Measurements from ENCODE around the gene GLDC.
A peak's percentile ranks its signal among the peaks of the same experiment; 100 is the strongest.
"Not testable (repeated sequence)": the region's sequence is repeated elsewhere in the genome, so short reads cannot be mapped to it uniquely, and the experiment has no call there.

The GLDC gene

DNA sequence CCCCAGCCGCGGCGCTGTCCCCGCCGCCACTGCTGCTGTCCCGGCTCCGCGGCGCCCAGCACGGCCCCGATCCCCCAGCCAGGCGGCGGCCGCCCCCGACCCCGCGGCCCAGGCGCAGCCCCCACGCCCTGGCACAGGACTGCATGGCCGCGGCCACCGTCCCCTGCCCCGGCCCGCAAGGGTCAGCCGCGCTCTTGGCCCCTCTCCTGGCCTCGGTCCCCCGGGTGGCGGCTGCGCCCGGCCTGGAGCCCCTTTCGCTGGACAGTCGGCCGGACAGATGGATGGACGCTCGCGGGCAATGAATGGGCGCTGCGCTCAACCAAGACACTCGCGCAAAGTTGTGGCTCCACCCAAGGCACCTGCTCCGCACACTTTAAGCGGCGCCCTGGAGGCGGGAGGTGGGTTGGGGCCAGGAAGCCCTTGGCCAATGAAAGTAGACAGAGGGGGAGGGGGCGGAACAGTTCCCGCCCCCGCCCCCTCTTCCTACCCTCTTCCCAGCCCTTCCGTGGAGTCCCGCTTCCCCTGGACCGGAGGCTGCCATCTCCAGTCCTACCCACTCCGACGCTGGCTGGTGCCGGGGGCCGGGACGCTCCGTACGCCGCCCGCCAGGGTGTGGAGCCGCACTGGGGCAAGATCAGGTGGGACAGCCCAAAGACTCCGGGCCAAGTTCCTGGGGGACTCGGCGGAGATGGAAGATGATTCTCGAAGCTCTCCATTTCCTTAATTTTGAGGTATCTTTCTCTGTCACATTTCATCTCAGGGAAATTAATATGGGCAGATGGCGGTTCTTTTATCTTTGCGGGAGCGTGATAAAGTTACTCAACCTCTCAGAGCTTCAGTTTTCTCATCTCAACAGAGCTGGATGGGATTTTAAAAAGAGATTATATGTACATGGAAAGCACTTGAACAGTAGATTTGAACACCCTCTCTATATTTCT is at the start of gene GLDC:
TSS of gene GLDC (minus strand) at position 375 of the 938 bp plus-strand sequence. CDS start at position 145, 230 bp downstream.
- DNase-seq (ENCODE audit: low read depth in 2 of 3, low spot score in 2 of 3): no peak

DNA sequence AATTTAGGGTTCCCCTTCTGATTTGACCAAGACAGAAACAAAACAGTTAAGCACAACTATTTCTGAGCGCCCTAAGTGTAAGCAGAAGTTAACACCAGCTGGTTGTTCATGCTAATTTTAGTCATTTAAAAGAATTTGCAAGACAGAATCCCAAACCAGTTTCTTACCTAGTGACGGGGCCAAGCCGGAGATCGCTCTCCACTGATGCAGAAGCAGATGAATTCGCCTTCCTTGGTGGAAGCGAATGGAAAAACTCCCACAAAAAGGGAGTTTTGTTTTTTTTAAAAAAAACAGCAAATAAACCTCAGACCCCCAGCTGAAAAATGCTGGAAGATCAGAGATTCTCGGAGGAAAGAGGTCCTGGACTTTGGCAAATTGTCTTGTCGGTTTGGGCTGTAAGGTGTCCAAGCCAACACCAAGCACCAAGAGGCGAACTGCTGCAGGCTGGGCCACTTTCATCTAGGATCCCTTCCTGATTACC is 47.4 kb upstream of the GLDC start:
- DNase-seq (ENCODE audit: low read depth in 2 of 3, low spot score in 2 of 3): no peak

DNA sequence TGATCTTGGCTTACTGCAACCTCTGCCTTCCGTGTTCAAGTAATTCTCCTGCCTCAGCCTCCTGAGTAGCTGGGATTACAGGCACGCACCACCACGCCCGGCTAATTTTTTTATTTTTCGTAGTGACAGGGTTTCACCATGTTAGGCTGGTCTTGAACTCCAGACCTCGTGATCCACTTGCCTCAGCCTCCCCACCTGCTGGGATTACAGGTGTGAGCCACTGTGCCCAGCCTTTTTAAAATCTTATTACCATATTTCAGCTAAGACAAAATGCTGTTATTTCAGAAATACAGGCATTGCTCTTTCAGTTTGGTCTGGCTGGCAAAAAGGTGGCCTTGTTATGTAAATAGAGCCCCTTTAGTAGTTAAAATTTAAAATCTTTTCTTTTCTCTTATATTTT is 46.9 kb upstream of the GLDC start:
- no peak for DNase-seq (ENCODE audit: low read depth in 2 of 3, low spot score in 2 of 3)

DNA sequence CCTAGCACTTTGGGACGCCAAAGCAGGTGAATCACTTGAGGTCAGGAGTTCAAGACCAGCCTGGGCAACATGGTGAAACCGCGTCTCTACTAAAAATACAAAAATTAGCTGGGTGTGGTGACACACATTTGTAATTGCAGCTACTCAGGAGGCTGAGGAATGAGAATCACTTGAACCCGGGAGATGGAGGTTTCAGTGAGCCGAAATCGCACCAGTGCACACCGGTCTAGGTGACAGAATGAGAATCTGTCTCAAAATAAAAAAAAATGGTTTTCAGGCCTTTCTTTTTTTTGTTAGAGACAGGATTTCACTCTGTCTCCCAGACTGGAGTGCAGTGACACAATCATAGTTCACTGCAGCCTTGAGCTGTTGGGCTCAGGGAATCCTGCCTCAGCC is 45.1 kb upstream of the GLDC start:
- DNase-seq (ENCODE audit: low read depth in 2 of 3, low spot score in 2 of 3): not testable (repeated sequence)

DNA sequence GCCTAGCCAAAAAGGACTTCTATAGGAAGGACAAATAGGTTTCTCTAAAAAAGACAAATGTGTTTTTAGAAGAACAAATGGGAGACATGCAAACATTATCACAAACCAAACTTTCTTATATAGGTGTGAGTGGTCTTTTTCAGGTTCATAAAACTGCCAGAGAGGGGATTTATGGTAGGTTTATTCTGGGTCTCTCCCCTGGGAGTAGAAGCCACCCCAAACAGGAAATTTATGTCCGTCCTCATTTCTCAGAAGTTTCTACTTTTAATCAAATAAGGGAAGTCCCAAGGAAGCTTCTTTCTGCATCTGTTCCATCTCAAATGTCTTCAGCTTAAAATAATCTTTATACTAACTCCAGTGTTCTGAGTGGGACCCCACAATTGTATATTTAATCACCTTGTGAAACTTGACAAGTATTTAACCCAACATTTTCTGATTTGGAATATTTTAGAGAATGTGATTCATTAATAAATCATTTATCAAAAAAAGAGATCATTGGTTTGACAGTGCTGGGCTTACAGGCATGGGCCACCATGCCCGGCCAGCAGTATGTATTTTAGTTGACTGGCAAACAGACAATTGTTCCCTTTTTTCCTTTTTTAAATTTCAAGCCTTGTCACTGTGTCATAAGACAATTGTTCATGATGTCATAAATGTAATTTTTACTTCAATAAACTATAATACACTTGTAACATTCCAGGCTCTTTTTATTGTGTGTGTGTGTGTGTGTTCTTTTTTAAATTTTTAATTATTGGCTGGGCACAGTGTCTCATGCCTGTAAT is 44.6 kb upstream of the GLDC start:
- DNase-seq (ENCODE audit: low read depth in 2 of 3, low spot score in 2 of 3): no peak

DNA sequence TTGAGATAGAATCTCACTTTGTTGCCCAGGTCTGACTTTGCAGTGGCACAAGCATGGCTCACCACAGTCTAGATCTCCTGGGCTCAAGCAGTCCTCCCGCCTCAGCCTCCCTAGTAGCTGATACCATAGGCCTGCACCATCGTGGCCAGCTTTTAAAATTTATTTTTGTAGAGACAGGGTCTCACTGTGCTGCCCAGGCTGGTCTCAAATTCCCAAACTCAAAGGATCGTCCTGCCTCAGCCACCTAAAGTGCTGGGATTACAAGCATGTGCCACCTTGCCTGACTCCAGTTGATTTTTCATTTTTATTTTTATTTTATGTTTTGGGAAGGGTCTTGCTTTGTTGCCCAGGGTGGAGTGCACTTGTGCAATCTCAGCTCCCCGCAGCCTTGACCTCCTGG is 41.7 kb upstream of the GLDC start:
- no peak for DNase-seq (ENCODE audit: low read depth in 2 of 3, low spot score in 2 of 3)

DNA sequence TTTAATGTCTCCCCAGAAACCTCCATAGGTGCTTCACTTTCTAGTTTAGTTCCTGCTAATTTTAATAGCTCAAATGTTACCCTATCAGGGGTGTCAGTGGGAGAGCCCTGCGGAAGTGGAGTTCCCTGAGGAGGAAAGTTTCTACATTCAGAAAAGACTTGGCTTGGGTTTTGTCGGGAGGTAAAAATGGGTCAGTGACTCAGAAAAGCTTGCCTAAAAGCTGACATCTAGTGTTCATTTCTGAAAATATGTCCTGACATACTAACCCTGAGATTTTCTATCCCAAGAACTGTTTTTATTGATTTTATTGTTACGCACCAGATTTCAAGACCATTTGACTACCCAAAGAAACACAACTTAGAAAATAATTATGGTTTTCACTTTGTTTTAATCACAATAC is 40.9 kb upstream of the GLDC start:
- no peak for DNase-seq (ENCODE audit: low read depth in 2 of 3, low spot score in 2 of 3)

DNA sequence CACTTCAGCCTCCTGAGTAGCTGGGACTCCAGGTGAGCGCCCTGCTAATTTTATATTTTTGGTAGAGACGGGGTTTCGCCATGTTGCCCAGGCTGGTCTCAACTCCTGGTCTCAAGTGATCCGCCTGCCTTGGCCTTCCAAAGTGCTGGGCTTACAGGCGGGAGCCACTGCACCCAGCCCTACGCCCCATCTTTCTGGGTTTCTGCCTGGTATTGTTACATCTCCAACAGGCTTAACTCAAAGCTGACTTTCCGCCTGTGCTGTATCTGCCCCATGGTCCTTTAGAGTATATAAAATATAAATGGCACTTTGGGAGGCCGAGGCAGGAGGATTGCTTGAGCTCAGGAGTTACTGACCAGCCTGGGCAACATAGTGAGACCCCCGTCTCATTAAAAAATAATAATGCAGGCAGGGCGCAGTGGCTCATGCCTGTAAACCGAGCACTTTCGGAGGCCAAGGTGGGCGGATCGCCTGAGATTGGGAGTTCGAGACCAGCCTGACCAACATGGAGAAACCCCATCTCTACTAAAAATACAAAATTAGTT is 36.5 kb upstream of the GLDC start:
- peak in 1 of 3 experiments; percentile 22 for DNase-seq (ENCODE audit: low read depth in 2 of 3, low spot score in 2 of 3)

DNA sequence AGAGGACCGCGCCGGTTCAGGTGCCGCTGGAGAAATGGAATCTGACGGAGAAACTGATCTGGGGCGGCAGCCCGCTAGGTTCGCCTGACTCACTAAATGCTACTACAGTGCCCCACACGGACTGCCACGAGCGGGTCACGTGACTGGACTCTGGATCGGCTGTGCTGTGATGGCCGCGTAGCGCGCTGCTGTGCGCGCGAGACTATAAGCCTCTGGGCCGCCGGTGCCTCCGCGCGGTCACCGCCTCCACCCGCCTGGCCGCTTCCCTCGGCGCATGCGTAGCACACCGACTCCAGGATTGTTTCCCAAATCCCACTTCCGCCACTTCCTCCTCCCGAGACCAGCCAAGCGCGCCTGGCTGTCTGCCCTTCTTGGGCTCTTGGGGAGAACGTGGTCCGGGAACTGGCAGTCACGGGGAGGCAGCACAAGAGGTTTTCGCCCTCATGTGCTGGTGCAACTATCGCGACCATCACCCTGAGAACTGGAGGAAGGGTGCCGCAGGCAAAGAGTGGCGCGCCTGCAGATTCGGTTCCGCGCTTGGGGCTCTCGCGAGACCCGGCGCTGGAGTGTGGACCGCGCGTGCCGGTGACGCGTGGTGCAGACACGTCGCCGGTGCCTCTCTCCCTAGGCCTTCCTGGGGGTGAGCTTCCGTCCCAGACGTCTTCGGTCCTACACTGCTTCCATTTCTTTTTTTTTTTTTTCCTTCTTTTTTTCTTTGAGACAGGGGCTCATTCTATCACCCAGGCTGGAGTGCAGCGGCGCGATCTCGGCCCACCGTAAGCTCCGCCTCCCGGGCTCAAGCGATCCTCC is 35.8 kb upstream of the GLDC start:
- peak; percentile 77 to 86 (median 80) for DNase-seq (ENCODE audit: low read depth in 2 of 3, low spot score in 2 of 3)

DNA sequence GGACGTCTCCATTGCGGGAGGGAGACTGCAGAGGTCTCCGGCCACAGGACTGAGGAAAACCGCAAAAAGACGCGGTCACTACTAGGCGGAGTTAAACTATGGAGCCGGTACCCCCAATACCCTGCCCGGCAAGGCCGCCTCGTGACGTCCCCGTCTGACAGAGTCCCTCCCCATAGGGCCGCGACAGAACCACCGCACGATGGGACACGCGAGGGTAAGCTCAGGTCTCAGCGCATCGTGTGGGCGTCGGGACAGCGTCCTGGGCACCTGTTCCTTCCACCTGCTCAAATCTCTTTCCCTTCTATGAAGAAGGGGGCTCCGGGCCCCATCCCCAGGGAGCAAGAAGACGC is 35.2 kb upstream of the GLDC start:
- peak in 2 of 3 experiments; percentile 42 to 62 for DNase-seq (ENCODE audit: low read depth in 2 of 3, low spot score in 2 of 3)

DNA sequence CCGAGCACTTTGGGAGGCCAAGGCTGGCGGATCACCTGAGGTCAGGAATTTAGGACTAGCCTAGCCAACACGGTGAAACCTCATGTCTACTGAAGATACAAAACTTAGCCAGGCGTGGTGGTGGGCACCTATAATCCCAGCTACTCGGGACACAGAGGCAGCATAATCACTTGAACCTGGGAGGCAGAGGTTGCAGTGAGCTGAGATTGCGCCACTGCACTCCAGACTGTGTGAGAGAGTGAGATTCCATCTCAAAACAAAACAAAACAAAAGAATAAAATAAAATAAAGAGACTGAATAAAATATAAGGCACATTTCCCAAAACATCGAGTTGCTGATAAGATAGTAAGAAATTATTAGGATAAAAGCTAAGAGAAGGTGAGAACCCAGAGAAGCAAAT is 32.3 kb upstream of the GLDC start:
- no peak for DNase-seq (ENCODE audit: low read depth in 2 of 3, low spot score in 2 of 3)

DNA sequence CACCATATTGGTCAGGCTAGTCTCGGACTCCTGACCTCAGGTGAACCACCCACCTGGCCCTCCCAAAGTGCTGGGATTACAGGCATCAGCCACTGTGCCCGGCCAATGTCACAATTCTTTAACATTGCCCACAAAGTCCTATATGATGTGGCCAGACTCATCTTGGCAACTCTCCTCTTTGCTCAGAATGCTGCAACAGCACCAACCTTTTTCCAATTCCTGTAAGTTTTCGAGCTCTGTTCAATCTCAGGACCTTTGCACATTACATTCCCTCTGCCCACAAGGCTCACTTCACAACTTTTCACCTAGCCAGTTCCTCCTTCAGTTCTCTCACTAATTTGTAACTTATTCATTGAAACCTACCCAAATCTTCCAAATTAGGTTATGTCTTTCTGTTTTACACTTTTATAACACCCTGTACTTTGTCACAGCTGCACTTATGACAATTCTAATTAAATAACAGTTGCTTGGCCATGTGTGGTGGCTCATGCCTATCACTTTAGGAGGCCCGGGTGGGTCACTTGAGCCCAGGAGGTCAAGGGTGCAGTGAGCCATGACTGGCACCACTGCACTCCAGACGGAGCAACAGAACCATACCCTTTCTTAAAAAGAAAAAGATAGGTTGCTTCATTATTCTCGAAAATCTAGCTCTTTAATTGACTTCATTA is 30.9 kb upstream of the GLDC start:
- DNase-seq (ENCODE audit: low read depth in 2 of 3, low spot score in 2 of 3): no peak

DNA sequence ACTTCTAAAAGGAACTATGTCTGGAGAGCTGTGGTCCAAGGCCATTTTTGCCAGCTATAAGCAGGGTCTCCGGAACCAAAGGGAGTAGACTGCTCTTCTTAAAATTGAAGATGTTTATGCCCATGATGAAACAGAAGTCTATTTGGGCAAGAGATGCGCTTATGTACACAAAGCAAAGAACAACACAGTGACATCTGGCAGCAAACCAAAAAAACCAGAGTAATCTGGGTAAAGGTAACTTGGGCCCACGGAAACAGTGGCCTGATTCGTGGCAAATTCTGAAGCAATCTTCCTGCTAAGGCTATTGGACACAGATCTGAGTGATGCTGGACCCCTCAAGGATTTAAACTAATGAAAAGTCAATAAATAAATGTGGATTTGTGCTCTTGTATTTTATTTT is 29.7 kb upstream of the GLDC start:
- no peak for DNase-seq (ENCODE audit: low read depth in 2 of 3, low spot score in 2 of 3)

DNA sequence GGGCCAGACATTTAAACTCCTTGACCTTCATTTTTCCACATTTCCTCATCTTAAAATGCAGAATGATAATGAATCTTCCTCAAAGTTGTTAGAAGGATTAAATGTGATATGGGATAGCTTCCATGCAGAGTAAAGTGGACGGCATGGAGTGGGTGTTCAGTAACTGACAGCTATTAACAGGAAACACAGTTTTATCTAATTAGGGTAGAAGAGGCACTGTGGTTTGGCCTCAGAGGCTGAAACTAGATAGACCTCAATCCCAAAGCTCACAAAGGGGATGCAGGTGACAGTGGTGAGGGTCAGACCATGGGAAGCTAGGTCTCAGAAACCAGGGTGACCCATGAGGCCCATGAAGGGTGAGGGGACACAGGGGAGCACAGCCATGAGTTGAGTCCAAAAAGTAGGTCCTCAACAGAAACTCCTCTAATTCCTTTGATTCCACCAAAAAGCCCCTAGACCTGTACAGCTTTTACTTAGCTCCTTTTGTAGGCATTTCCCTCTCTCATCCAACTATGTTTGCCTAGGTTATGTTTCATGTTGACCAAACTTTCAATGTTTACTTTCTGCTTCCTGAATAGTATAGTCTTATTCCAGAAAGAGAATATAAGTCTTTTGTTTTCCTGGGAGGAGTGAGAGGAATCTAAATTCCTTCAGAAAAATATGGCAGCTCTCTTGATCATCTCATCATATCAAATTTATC is 27.9 kb upstream of the GLDC start:
- no peak for DNase-seq (ENCODE audit: low read depth in 2 of 3, low spot score in 2 of 3)

DNA sequence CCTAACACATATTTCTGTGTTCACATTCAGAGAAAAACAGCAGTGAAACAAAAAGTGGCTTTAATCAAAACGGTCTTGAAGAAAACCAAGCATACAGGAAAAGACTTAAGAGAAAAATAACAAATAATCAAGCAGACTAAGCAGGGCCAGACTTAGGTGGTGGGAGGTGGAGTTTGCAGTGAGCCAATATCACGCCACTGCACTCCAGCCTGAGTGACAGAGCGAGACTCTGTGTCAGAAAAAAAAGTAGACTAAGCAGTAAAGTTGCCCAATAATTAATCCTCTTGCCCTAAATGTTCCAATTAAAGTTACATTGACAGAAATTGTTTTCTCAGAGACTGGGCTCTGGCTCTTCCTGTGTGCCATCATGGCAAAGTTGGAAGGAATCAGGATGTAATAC is 26.6 kb upstream of the GLDC start:
- no peak for DNase-seq (ENCODE audit: low read depth in 2 of 3, low spot score in 2 of 3)

DNA sequence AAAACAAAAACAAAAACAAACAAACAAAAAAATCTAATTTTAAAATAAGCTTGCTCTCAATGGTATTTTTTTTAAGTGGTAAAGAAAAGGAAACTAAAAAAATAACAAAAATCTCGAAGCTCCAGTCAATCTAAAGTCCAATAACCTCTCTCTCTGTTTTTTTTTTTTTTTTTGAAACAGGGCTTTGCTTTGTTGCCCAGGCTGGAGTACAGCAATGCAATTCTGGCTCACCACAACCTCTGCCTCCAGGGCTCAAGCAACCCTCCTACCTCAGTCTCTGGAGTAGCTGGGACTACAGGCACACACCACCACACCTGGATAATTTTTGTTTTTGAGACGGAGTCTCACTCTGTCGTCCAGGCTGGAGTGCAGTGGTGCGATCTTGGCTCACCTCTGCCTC is 25.9 kb upstream of the GLDC start:
- no peak for DNase-seq (ENCODE audit: low read depth in 2 of 3, low spot score in 2 of 3)

DNA sequence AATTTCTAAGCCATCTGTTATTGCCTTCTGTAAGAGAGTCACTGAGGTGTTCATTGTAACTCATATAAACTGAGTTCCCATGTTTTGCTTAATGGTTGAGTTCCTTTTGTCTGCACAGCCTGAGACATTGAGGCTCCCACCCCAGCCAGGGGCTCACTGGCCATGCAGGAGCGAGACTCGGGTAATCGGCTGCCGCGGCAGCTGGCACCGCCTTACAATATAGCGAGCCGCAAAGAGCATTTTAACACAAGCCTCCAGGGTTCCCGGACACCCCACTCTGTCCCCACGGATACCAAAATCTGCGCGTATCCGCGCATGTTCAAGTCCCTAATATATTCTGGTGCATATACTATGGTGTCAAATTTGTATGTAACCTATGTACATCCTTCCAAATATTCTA is 24.4 kb upstream of the GLDC start:
- no peak for DNase-seq (ENCODE audit: low read depth in 2 of 3, low spot score in 2 of 3)

DNA sequence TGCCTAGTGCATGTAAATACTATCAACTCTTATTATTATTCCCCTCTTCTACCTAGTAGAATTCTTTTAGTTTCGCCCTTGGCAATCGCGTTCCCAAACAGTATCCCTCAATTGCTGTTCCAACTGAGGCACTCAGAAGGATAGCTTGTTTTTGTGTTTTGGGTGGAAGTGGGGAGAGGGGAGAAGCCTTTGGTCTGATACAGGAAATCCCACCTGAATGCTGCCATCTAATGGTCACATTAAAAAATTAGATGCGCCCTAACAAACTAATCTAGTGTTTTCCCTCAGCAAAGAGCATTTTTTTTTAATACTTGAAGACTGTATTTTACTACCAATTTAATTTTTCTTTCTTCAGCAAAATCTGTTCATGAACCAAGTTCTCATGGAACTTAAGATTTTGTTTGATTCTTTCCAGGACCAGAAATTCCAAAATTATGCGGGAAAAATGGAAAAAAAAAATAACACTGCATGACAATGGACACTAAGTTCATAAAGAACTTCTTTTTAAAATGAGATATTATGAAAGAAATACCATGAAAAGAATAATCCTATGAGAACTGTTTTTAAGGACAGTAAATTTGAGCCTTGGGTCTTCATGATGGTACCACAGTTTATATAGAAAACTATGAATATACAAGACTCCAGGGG is 22.2 kb upstream of the GLDC start:
- DNase-seq (ENCODE audit: low read depth in 2 of 3, low spot score in 2 of 3): no peak

DNA sequence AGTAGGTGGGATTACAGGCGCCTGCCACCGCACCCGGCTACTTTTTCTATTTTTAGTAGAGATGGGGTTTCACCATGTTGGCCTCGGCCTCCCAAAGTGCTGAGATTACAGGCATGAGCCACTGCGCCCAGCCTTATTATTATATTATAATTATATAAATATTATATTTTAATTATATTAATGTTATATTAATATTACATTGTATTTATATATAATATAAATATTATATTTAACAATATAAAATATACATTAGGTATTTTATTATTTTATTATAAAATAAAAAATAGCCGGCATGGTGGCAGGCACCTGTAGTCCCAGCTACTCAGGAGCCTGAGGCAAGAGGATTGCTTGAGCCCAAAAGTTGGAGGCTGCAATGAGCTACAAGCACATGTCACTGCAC is 21.6 kb upstream of the GLDC start:
- DNase-seq (ENCODE audit: low read depth in 2 of 3, low spot score in 2 of 3): no peak
